Measurements from ENCODE around the gene CABYR. TPM values are rescaled to one million over a fixed set of nuclear protein-coding genes. Genes with fewer than 3 reads are reported as not detected.

The CABYR gene
- total and polyA plus RNA-seq, 7 experiments from 2014 or later, result 0.65 to 1.4 (median 1.0) TPM; not detected in 1

Other genes starting within 250 kb of the CABYR start
- 10 to 100 TPM; 84.1 to 98.8 (median 91.4) TPM for gene TTC39C, start 124.3 kb upstream of the CABYR start, total RNA-seq
- 10 to 100 TPM; 51.4 to 71.2 TPM for gene TTC39C, start 124.3 kb upstream of the CABYR start, polyA plus RNA-seq

All from naive thymus-derived CD4-positive, alpha-beta T cell (primary cell).